Lower lobe of right lung (tissue), 2 donors: ENCODE data around the gene COL7A1. TPM values are rescaled to one million over a fixed set of nuclear protein-coding genes. Genes with fewer than 3 reads are reported as not detected.

Experiments used
- ATAC-seq, 2 donors: fragments of 200-7000 bp; cut with Tn5 transposase; one replicate each; pipeline ENCODE4 v1.9.1; 2020 to 2022; ENCODE audit warnings: mild to moderate bottlenecking in 2 of 2, moderate library complexity in 2 of 2
- DNase-seq: peaks from one replicate; pipeline ENCODE4 v3.0.0-alpha.2; 2020
- H3K27ac ChIP-seq: fragments of 200-600 bp; one replicate; pipeline ENCODE4 v1.8.0; 2022
- H3K27me3 ChIP-seq: fragments of 200-600 bp; one replicate; pipeline ENCODE4 v1.8.0; 2022; ENCODE audit warnings: low read depth
- H3K36me3 ChIP-seq: fragments of 200-600 bp; one replicate; pipeline ENCODE4 v1.8.0; 2022; ENCODE audit warnings: mild to moderate bottlenecking
- H3K4me1 ChIP-seq: fragments of 200-600 bp; one replicate; pipeline ENCODE4 v1.8.0; 2022
- H3K4me3 ChIP-seq: fragments of 200-600 bp; one replicate; pipeline ENCODE4 v1.8.0; 2022; ENCODE audit warnings: mild to moderate bottlenecking
- H3K9me3 ChIP-seq: fragments of 200-600 bp; one replicate; pipeline ENCODE4 v1.8.0; 2022
- intact Hi-C: fragments of 100-400 bp; cut with DNase I; formaldehyde crosslinking; loops from one replicate; pipeline ENCODE4 v1.11.0; 2022
- total RNA-seq: library from RNA; stranded (reverse); fragmentation: NEBNext Ultra II Directional; extraction: Animal tissue kit (Norgen Biotek cat#: 25700); gene quantifications from one replicate; pipeline ENCODE4 v1.2.1, GENCODE V29; 2021
- TF ChIP-seq, protein P1 (sequence below): fragments of 200-600 bp; IDR thresholded peaks from one replicate; pipeline ENCODE4 v1.8.0; 2022; ENCODE audit warnings: antibody characterized with exemption, mild to moderate bottlenecking
- donor health status: DM: no; HTN: yes; CAD: no; lungs with severe emphysema.

Gene COL7A1
- total RNA-seq, 1 donor from 2014 or later = 2.6 TPM

DNA sequence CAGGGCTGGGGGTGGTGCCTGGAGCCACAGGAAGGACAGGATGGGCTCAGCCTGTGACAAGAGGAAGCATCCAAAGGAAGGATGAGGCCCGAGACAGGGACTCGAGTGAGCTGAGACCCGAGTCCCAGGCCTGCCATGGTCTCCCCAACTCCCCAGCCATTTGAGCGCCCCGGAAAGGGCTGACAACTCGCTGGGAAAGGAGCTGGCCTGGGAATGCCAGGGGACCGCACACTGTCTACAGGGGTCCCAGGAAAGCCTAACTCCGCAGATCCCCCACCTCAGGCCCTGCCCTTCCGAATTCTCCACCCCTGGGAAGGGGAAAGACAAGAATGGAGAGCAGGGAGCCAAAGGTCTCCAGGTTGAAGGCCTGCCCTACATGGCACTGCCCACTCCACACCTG is 70.2 kb downstream of the COL7A1 start:
- H3K27ac ChIP-seq = no peak overlapping the region
- H3K27me3 ChIP-seq = no peaks in the 10 kb centered on the region
- H3K36me3 ChIP-seq = peaks cover 5% of the 10 kb centered on the region
- ATAC-seq (no peak), DNase-seq (no peak)
- intact Hi-C loops = no loop called here
- H3K4me1 ChIP-seq = no peaks in the 10 kb centered on the region
- no peaks in the 10 kb centered on the region for H3K9me3 ChIP-seq
- H3K4me3 ChIP-seq = no peak overlapping the region
- TF ChIP-seq, protein P1, sequence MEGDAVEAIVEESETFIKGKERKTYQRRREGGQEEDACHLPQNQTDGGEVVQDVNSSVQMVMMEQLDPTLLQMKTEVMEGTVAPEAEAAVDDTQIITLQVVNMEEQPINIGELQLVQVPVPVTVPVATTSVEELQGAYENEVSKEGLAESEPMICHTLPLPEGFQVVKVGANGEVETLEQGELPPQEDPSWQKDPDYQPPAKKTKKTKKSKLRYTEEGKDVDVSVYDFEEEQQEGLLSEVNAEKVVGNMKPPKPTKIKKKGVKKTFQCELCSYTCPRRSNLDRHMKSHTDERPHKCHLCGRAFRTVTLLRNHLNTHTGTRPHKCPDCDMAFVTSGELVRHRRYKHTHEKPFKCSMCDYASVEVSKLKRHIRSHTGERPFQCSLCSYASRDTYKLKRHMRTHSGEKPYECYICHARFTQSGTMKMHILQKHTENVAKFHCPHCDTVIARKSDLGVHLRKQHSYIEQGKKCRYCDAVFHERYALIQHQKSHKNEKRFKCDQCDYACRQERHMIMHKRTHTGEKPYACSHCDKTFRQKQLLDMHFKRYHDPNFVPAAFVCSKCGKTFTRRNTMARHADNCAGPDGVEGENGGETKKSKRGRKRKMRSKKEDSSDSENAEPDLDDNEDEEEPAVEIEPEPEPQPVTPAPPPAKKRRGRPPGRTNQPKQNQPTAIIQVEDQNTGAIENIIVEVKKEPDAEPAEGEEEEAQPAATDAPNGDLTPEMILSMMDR = no peak

DNA sequence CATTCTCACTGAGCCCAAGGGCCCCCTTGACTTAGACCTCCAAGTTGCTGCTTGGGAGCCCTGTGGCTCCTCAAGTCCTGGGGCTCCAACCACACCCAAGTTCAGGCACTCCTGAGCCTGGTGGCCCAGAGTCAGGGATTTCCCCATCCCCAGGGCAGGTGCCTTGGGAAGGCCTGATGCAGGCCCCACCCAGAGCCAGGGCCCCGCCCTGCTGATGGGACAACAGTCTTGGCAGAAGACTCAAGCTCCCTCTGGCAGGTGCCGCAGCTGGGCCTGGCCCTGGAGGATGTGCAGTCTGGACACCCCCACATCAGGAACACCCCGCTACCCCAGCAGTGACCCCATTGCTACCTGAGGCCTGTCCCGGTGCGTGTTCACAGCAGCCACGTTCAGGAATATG is 73.5 kb downstream of the COL7A1 start:
- no peaks in the 10 kb centered on the region for H3K4me1 ChIP-seq
- H3K9me3 ChIP-seq = no peaks in the 10 kb centered on the region
- no peak for DNase-seq
- TF ChIP-seq, protein P1 = no peak
- H3K4me3 ChIP-seq = no peak overlapping the region
- H3K27me3 ChIP-seq = no peaks in the 10 kb centered on the region
- intact Hi-C loops = no loop called here
- ATAC-seq = no peak
- H3K27ac ChIP-seq = no peak overlapping the region
- H3K36me3 ChIP-seq = peaks cover 12% of the 10 kb centered on the region

DNA sequence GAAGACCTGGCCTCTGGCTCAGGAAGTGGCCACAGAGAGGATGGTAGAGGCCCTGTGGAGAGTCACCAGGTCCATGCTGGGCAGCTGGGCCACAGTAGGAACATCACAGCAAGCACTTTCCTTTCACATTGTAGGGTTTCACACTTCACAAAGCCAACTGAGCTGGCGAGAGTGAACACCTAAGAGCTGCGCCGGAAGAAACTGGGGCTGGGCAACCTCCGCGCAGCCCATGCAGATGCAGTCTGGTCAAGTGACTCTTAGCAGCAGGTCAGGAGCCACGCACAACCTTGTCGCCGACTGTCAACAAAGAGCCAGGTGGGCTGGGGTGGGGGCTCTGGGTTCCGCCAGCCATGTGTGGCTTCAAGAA is 75.9 kb downstream of the COL7A1 start:
- intact Hi-C loops = no loop called here

DNA sequence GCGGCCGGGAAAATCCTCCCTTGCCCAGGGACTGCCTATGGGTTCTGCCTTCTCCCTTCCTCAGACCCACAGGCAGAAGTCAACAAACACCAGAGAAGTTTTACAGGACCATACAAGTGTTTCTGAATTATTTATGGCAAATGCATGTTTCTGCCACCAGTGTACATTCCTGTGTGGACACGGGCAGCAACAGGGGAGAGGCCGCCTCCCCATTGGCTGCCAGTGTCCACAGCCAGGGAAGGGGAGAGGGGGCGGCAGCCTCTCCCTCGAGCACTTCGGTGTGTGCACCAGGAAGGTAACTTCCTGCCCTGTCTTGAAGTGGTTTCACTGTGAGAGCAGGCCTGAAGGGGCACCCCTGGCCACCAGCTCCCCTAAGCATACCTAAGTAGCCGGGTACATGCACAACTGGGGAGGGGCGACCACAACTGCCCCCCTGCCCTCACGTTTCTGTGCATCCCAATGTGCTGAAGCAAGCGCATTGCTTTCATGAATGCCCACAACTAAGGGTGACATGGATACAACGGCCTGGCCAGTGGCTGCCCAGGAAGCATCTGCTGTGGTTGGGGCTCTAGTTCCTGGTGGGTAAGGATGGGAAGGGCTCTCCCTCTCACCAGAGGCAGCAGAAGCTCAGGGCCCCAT is 76.4 kb downstream of the COL7A1 start:
- Histone ChIP-seq H3K4me1 (no peaks in the 10 kb centered on the region), H3K27me3 (no peaks in the 10 kb centered on the region), H3K36me3 (peaks cover 8% of the 10 kb centered on the region), H3K4me3 (no peak overlapping the region), H3K9me3 (no peaks in the 10 kb centered on the region), H3K27ac (no peak overlapping the region)
- ATAC-seq = peak in 1 of 2 donors; percentile 31
- no peak for DNase-seq
- intact Hi-C loops = no loop called here
- TF ChIP-seq, protein P1 = no peak

More for the DNA sequence above, 75.9 kb downstream of the COL7A1 start:
- H3K4me1 ChIP-seq = no peaks in the 10 kb centered on the region
- H3K4me3 ChIP-seq = no peak overlapping the region
- no peaks in the 10 kb centered on the region for H3K27me3 ChIP-seq
- no peak overlapping the region for H3K27ac ChIP-seq
- H3K9me3 ChIP-seq = no peaks in the 10 kb centered on the region
- ATAC-seq (no peak), DNase-seq (no peak)
- TF ChIP-seq, protein P1 = no peak
- H3K36me3 ChIP-seq = peaks cover 8% of the 10 kb centered on the region

DNA sequence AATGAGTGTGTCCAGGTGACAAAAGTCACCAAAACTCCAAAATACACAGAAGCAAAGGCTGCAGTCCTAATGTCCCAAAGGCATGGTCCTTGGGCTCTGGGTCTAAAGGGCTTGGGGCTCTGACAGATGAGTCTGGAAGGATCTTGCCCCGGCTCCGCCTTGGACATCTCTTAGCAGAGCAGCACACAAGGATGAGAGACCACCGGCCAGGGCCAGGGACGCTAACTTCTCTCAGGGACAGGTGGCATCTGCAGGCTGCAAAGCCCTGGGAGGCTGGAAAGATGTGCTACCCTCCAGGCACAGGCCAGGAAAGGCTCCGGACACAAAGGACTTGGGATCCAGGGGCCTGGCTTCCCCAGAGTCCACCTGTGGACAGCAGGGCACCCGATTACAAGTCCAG is 77.1 kb downstream of the COL7A1 start:
- Histone ChIP-seq H3K4me1 (no peaks in the 10 kb centered on the region), H3K9me3 (no peaks in the 10 kb centered on the region), H3K36me3 (peaks cover 8% of the 10 kb centered on the region), H3K27me3 (no peaks in the 10 kb centered on the region), H3K4me3 (no peak overlapping the region), H3K27ac (no peak overlapping the region)
- intact Hi-C loops = no loop called here
- ATAC-seq (peak in 1 of 2 donors; percentile 4), DNase-seq (peak; percentile 23)
- TF ChIP-seq, protein P1 = no peak
